ENCODE data around the gene REG3G.
"Not testable (repeated sequence)": the region's sequence is repeated elsewhere in the genome, so short reads cannot be mapped to it uniquely, and the experiment has no call there.

Gene REG3G

GRCh38 chr2:78999406-78999805, 26.1 kb upstream of the REG3G start:
- no peaks in the 10 kb centered on the region for H3K4me1 Mint-ChIP-seq (ENCODE audit: low read depth)
- no peaks in the 10 kb centered on the region for H3K9me3 Mint-ChIP-seq
- no peaks in the 10 kb centered on the region for H3K36me3 Mint-ChIP-seq (ENCODE audit: low read depth)
- DNase-seq (ENCODE audit: low spot score): no peak
- H3K4me3 Mint-ChIP-seq: no peak overlapping the region
- H3K27ac Mint-ChIP-seq: no peak overlapping the region
- peaks cover 3% of the 10 kb centered on the region for H3K27me3 Mint-ChIP-seq (ENCODE audit: low read depth)

- DNase-seq (ENCODE audit: low spot score): no peak
- Mint-ChIP-seq H3K27ac (no peak overlapping the region), H3K4me1 (ENCODE audit: low read depth) (no peaks in the 10 kb centered on the region), H3K4me3 (no peak overlapping the region), H3K9me3 (no peaks in the 10 kb centered on the region), H3K36me3 (ENCODE audit: low read depth) (no peaks in the 10 kb centered on the region), H3K27me3 (ENCODE audit: low read depth) (no peaks in the 10 kb centered on the region)
Observed at GRCh38 chr2:79000008-79000576, 25.4 kb upstream of the REG3G start.

GRCh38 chr2:79001285-79001684, 24.2 kb upstream of the REG3G start:
- Mint-ChIP-seq H3K9me3 (no peaks in the 10 kb centered on the region), H3K36me3 (ENCODE audit: low read depth) (no peaks in the 10 kb centered on the region), H3K27ac (no peak overlapping the region), H3K4me3 (no peak overlapping the region), H3K4me1 (ENCODE audit: low read depth) (no peaks in the 10 kb centered on the region), H3K27me3 (ENCODE audit: low read depth) (no peaks in the 10 kb centered on the region)
- DNase-seq (ENCODE audit: low spot score): no peak

- no peak for DNase-seq (ENCODE audit: low spot score)
- Mint-ChIP-seq H3K36me3 (ENCODE audit: low read depth) (no peaks in the 10 kb centered on the region), H3K27me3 (ENCODE audit: low read depth) (no peaks in the 10 kb centered on the region), H3K4me3 (no peak overlapping the region), H3K9me3 (peaks cover 6% of the 10 kb centered on the region), H3K4me1 (ENCODE audit: low read depth) (no peaks in the 10 kb centered on the region), H3K27ac (no peak overlapping the region)
Observed at GRCh38 chr2:79004680-79005079, 20.8 kb upstream of the REG3G start.

- DNase-seq (ENCODE audit: low spot score): no peak
- no peak overlapping the region for H3K4me3 Mint-ChIP-seq
- H3K27ac Mint-ChIP-seq: no peak overlapping the region
- no peaks in the 10 kb centered on the region for H3K27me3 Mint-ChIP-seq (ENCODE audit: low read depth)
- H3K36me3 Mint-ChIP-seq (ENCODE audit: low read depth): no peaks in the 10 kb centered on the region
- no peaks in the 10 kb centered on the region for H3K4me1 Mint-ChIP-seq (ENCODE audit: low read depth)
- H3K9me3 Mint-ChIP-seq: peaks cover 6% of the 10 kb centered on the region
Observed at GRCh38 chr2:79005216-79005615, 20.3 kb upstream of the REG3G start.

- Mint-ChIP-seq H3K9me3 (peaks cover 13% of the 10 kb centered on the region), H3K27me3 (ENCODE audit: low read depth) (no peaks in the 10 kb centered on the region), H3K36me3 (ENCODE audit: low read depth) (no peaks in the 10 kb centered on the region), H3K4me1 (ENCODE audit: low read depth) (no peaks in the 10 kb centered on the region), H3K4me3 (no peak overlapping the region), H3K27ac (no peak overlapping the region)
- DNase-seq (ENCODE audit: low spot score): no peak
Observed at GRCh38 chr2:79009388-79009787, 16.1 kb upstream of the REG3G start.

GRCh38 chr2:79011496-79011895, 14.0 kb upstream of the REG3G start:
- Mint-ChIP-seq H3K27me3 (ENCODE audit: low read depth) (no peaks in the 10 kb centered on the region), H3K4me1 (ENCODE audit: low read depth) (no peaks in the 10 kb centered on the region), H3K36me3 (ENCODE audit: low read depth) (no peaks in the 10 kb centered on the region), H3K9me3 (peaks cover 13% of the 10 kb centered on the region), H3K4me3 (no peak overlapping the region), H3K27ac (no peak overlapping the region)
- no peak for DNase-seq (ENCODE audit: low spot score)

GRCh38 chr2:79013629-79014028, 11.9 kb upstream of the REG3G start:
- no peak overlapping the region for H3K4me3 Mint-ChIP-seq
- H3K27me3 Mint-ChIP-seq (ENCODE audit: low read depth): no peaks in the 10 kb centered on the region
- H3K36me3 Mint-ChIP-seq (ENCODE audit: low read depth): no peaks in the 10 kb centered on the region
- DNase-seq (ENCODE audit: low spot score): no peak
- H3K27ac Mint-ChIP-seq: no peak overlapping the region
- H3K4me1 Mint-ChIP-seq (ENCODE audit: low read depth): no peaks in the 10 kb centered on the region
- peaks cover 11% of the 10 kb centered on the region for H3K9me3 Mint-ChIP-seq

- DNase-seq (ENCODE audit: low spot score): no peak
- Mint-ChIP-seq H3K4me1 (ENCODE audit: low read depth) (no peaks in the 10 kb centered on the region), H3K9me3 (peaks cover under 1% of the 10 kb centered on the region), H3K4me3 (no peak overlapping the region), H3K27me3 (ENCODE audit: low read depth) (no peaks in the 10 kb centered on the region), H3K36me3 (ENCODE audit: low read depth) (no peaks in the 10 kb centered on the region), H3K27ac (no peak overlapping the region)
Observed at GRCh38 chr2:79016342-79016741, 9.2 kb upstream of the REG3G start.

GRCh38 chr2:79026061-79026460, 559 bp downstream of the REG3G start:
- Mint-ChIP-seq H3K36me3 (ENCODE audit: low read depth) (no peaks in the 10 kb centered on the region), H3K9me3 (peaks cover 8% of the 10 kb centered on the region), H3K4me1 (ENCODE audit: low read depth) (no peaks in the 10 kb centered on the region), H3K27ac (no peak overlapping the region), H3K4me3 (no peak overlapping the region), H3K27me3 (ENCODE audit: low read depth) (no peaks in the 10 kb centered on the region)
- no peak for DNase-seq (ENCODE audit: low spot score)

GRCh38 chr2:79039944-79040343, 14.4 kb downstream of the REG3G start:
- DNase-seq (ENCODE audit: low spot score): no peak
- H3K36me3 Mint-ChIP-seq (ENCODE audit: low read depth): no peaks in the 10 kb centered on the region
- no peaks in the 10 kb centered on the region for H3K27me3 Mint-ChIP-seq (ENCODE audit: low read depth)

GRCh38 chr2:79041032-79041448, 15.5 kb downstream of the REG3G start:
- Mint-ChIP-seq H3K9me3 (peaks cover 6% of the 10 kb centered on the region), H3K4me1 (ENCODE audit: low read depth) (no peaks in the 10 kb centered on the region), H3K36me3 (ENCODE audit: low read depth) (no peaks in the 10 kb centered on the region), H3K4me3 (no peak overlapping the region), H3K27me3 (ENCODE audit: low read depth) (no peaks in the 10 kb centered on the region), H3K27ac (no peak overlapping the region)
- DNase-seq (ENCODE audit: low spot score): no peak

More at GRCh38 chr2:79039944-79040343, 14.4 kb downstream of the REG3G start:
- H3K27ac Mint-ChIP-seq: no peak overlapping the region
- H3K4me3 Mint-ChIP-seq: no peak overlapping the region
- H3K9me3 Mint-ChIP-seq: no peaks in the 10 kb centered on the region
- H3K4me1 Mint-ChIP-seq (ENCODE audit: low read depth): no peaks in the 10 kb centered on the region

GRCh38 chr2:79053486-79053885, 28.0 kb downstream of the REG3G start:
- not testable (repeated sequence) for H3K27me3 Mint-ChIP-seq (ENCODE audit: low read depth); H3K27ac Mint-ChIP-seq; DNase-seq (ENCODE audit: low spot score); H3K4me3 Mint-ChIP-seq; H3K36me3 Mint-ChIP-seq (ENCODE audit: low read depth); H3K4me1 Mint-ChIP-seq (ENCODE audit: low read depth)
- H3K9me3 Mint-ChIP-seq: peaks cover 18% of the 10 kb centered on the region

GRCh38 chr2:79054769-79055168, 29.3 kb downstream of the REG3G start:
- H3K9me3 Mint-ChIP-seq: peaks cover 18% of the 10 kb centered on the region
- not testable (repeated sequence) for DNase-seq (ENCODE audit: low spot score); H3K27ac Mint-ChIP-seq; H3K36me3 Mint-ChIP-seq (ENCODE audit: low read depth); H3K4me3 Mint-ChIP-seq; H3K4me1 Mint-ChIP-seq (ENCODE audit: low read depth); H3K27me3 Mint-ChIP-seq (ENCODE audit: low read depth)

- Mint-ChIP-seq H3K36me3 (ENCODE audit: low read depth) (no peaks in the 10 kb centered on the region), H3K4me3 (no peak overlapping the region), H3K4me1 (ENCODE audit: low read depth) (no peaks in the 10 kb centered on the region), H3K27me3 (ENCODE audit: low read depth) (no peaks in the 10 kb centered on the region), H3K9me3 (peaks cover 24% of the 10 kb centered on the region), H3K27ac (no peak overlapping the region)
- DNase-seq (ENCODE audit: low spot score): no peak
Observed at GRCh38 chr2:79065201-79065600, 39.7 kb downstream of the REG3G start.

Measured in T-helper 2 cell treated with Interferon-gamma antibody and Interleukin-4, amounts not matched to agents 5 μg/mL and 100 μg/mL, for 36 hours (primary cell).